ENCODE data around the gene CIPC.

The CIPC gene

DNA sequence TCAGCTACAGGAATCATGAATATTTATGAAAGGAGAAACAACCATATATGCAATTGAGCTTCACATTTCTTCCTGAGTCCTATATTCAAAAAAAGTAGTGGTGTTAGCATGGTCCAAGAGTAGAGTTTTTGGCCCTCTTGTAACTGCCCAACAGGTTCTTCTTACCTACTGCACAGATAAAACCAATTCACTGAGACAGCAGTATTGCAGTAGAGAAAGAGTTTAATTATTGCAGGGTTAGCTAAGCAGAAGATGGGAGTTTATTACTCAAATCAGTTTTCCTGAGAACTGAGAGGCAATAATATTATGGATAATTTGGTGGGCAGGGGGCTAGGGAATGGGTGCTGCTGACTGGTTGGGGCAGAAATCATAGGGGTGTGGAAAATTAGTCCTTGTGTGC, 6.5 kb upstream of the CIPC start:
- H3K27me3 ChIP-seq (ENCODE audit: insufficient read depth, low read length): no peaks in the 10 kb centered on the region
- no peak overlapping the region for H3K9ac ChIP-seq (ENCODE audit: low read depth, low read length)
- peaks cover 14% of the 10 kb centered on the region; the same call in 1 of the 2 replicates for H3K9me3 ChIP-seq (ENCODE audit: insufficient read depth, low read depth, low read length)
- no peak overlapping the region for H3K27ac ChIP-seq (ENCODE audit: low read depth, low read length)
- no peak overlapping the region for H3K4me3 ChIP-seq (ENCODE audit: low read length)
- peaks cover 23% of the 10 kb centered on the region for H3K4me1 ChIP-seq (ENCODE audit: insufficient read depth, low read length)
- no peaks in the 10 kb centered on the region for H3K36me3 ChIP-seq (ENCODE audit: insufficient read depth, low read length)

GRCh38 chr14:77092676-77093075, 5.4 kb upstream of the CIPC start:
- Histone ChIP-seq H3K4me3 (ENCODE audit: low read length) (no peak overlapping the region), H3K9me3 (ENCODE audit: insufficient read depth, low read depth, low read length) (peaks cover 14% of the 10 kb centered on the region; the same call in 1 of the 2 replicates), H3K4me1 (ENCODE audit: insufficient read depth, low read length) (peaks cover 21% of the 10 kb centered on the region), H3K9ac (ENCODE audit: low read depth, low read length) (no peak overlapping the region), H3K27me3 (ENCODE audit: insufficient read depth, low read length) (no peaks in the 10 kb centered on the region), H3K27ac (ENCODE audit: low read depth, low read length) (no peak overlapping the region), H3K36me3 (ENCODE audit: insufficient read depth, low read length) (no peaks in the 10 kb centered on the region)
- 96% methylated on average over 3 of the region's 3 CpGs for WGBS

DNA sequence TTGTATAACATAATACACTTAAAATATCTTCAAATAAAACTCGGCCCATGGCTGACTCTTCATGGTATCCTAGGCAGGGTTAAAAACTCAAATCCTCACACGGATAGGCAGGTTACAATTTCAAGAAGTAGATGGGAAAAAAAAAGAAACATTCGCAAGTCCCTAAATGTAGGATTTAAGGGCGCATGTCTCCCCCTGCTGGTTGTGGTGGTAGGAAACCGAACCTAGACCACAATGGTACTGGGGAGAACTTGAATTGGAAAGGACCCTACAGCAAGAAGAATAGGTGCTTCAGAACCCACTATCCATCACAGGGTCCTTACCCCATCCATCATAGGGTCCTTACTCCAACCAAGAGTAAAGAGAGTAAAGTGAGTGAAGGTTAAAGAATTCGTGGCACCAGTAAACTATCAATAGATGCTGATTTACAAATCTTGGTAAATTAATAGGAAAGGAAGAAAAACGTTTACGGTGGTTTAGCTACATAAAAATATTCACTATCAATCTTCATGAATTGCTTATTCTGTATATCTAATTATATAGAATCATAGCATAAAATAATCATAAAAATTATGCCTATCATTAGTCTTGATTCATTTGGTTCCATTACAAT, 3.3 kb upstream of the CIPC start:
- H3K27ac ChIP-seq (ENCODE audit: low read depth, low read length): no peak overlapping the region
- H3K27me3 ChIP-seq (ENCODE audit: insufficient read depth, low read length): no peaks in the 10 kb centered on the region
- H3K36me3 ChIP-seq (ENCODE audit: insufficient read depth, low read length): no peaks in the 10 kb centered on the region
- peaks cover 12% of the 10 kb centered on the region for H3K4me1 ChIP-seq (ENCODE audit: insufficient read depth, low read length)
- WGBS: 6% methylated on average over 5 of the region's 8 CpGs
- H3K9ac ChIP-seq (ENCODE audit: low read depth, low read length): no peak overlapping the region
- H3K9me3 ChIP-seq (ENCODE audit: insufficient read depth, low read depth, low read length): peaks cover 14% of the 10 kb centered on the region; the same call in 1 of the 2 replicates
- H3K4me3 ChIP-seq (ENCODE audit: low read length): no peak overlapping the region

DNA sequence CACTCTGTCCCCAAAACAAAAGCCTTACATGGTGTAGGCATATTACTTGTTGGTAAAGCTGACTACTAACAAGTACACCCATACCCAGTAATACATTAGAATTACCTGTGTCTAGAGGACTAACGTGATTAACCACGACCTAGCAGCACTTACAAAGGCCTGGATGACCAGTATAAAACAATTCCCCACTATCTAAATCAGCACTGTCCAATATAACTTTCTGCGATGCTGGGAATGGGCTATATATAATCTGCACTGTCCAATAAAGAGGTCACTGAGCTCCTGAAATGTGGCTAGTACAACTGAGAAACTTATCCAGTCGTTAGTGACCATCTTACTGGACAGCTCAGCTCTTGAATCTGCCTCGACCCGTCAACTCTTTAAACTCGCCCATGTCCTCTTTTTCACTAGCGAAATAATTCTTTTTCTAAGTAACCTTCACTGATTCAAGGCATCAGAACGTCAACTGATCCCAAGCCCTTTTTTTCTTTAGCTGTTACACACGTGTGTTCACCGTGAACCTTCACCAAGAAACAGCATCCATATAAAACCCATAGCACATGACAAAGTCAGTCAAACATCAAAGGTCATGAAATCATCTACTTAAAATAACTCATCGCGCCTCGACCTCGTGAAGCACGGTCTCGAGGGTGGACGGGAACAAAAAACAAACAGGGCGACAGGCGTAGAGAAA, 905 bp upstream of the CIPC start:
- peaks cover 19% of the 10 kb centered on the region for H3K4me1 ChIP-seq (ENCODE audit: insufficient read depth, low read length)
- peak overlapping the region; percentile 92 for H3K9ac ChIP-seq (ENCODE audit: low read depth, low read length)
- H3K36me3 ChIP-seq (ENCODE audit: insufficient read depth, low read length): no peaks in the 10 kb centered on the region
- H3K27me3 ChIP-seq (ENCODE audit: insufficient read depth, low read length): no peaks in the 10 kb centered on the region
- no peaks in the 10 kb centered on the region for H3K9me3 ChIP-seq (ENCODE audit: insufficient read depth, low read depth, low read length)
- peak overlapping the region; percentile 97 for H3K4me3 ChIP-seq (ENCODE audit: low read length)
- H3K27ac ChIP-seq (ENCODE audit: low read depth, low read length): peak overlapping the region; percentile 90
- WGBS: 12% methylated on average over 20 of the region's 20 CpGs

GRCh38 chr14:77098529-77099353, 683 bp downstream of the CIPC start:
- WGBS: 16% methylated on average over 23 of the region's 23 CpGs
- Histone ChIP-seq H3K4me1 (ENCODE audit: insufficient read depth, low read length) (peaks cover 19% of the 10 kb centered on the region), H3K9me3 (ENCODE audit: insufficient read depth, low read depth, low read length) (no peaks in the 10 kb centered on the region), H3K27ac (ENCODE audit: low read depth, low read length) (peak overlapping the region; percentile 63), H3K36me3 (ENCODE audit: insufficient read depth, low read length) (no peaks in the 10 kb centered on the region), H3K4me3 (ENCODE audit: low read length) (peak overlapping the region; percentile 97), H3K9ac (ENCODE audit: low read depth, low read length) (peak overlapping the region; percentile 90), H3K27me3 (ENCODE audit: insufficient read depth, low read length) (no peaks in the 10 kb centered on the region)

- H3K9ac ChIP-seq (ENCODE audit: low read depth, low read length): no peak overlapping the region
Observed at GRCh38 chr14:77099425-77100167, 1.5 kb downstream of the CIPC start.

DNA sequence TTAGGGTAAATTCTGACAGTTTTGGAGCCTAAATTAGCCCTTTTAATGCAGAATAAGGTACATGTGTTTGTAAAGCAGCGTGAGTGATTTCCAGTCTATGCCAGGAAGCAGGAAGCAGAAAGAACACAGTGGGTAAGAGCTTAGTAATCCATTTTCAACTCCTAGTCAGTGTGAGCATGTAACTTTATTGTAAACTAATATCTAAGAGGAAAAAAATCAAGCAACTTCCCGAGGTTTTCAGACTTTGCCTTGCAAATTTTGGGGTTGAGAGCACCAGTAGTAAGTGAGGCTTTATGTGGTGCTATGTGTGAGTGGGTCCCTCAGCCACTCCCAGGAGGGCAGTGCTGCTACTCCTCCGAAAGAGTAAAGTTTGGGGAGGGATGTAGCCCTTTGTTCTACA, 2.9 kb downstream of the CIPC start:
- Histone ChIP-seq H3K4me1 (ENCODE audit: insufficient read depth, low read length) (peaks cover 41% of the 10 kb centered on the region), H3K9ac (ENCODE audit: low read depth, low read length) (no peak overlapping the region), H3K4me3 (ENCODE audit: low read length) (no peak overlapping the region), H3K9me3 (ENCODE audit: insufficient read depth, low read depth, low read length) (no peaks in the 10 kb centered on the region), H3K27me3 (ENCODE audit: insufficient read depth, low read length) (no peaks in the 10 kb centered on the region), H3K27ac (ENCODE audit: low read depth, low read length) (no peak overlapping the region), H3K36me3 (ENCODE audit: insufficient read depth, low read length) (peaks cover 5% of the 10 kb centered on the region)
- WGBS: 79% methylated on average over 3 of the region's 3 CpGs

More at GRCh38 chr14:77099425-77100167, 1.5 kb downstream of the CIPC start:
- Histone ChIP-seq H3K4me1 (ENCODE audit: insufficient read depth, low read length) (peaks cover 28% of the 10 kb centered on the region), H3K27ac (ENCODE audit: low read depth, low read length) (no peak overlapping the region), H3K4me3 (ENCODE audit: low read length) (peak overlapping the region; percentile 97), H3K36me3 (ENCODE audit: insufficient read depth, low read length) (no peaks in the 10 kb centered on the region; the same call in 1 of the 2 replicates), H3K27me3 (ENCODE audit: insufficient read depth, low read length) (no peaks in the 10 kb centered on the region), H3K9me3 (ENCODE audit: insufficient read depth, low read depth, low read length) (no peaks in the 10 kb centered on the region)
- 72% methylated on average over 7 of the region's 7 CpGs for WGBS

DNA sequence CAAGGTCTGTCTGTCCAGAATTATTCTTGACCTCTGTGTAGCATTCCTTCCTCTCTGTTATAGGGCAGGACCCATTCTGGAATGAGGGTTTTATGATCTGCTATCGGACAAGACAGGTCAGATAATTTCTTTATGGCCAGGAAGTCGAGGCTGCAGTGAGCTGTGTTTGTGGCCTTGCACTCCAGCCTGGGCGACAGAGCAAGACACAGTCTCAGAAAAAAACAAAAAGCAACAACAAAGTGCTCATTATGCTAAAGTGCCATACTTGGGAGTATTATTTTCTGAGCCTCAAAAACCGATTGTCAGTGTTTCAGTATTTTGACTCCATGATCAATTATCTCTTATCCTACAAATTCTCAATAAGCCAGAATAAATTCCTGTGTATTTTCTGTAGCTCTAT, 4.1 kb downstream of the CIPC start:
- H3K4me3 ChIP-seq (ENCODE audit: low read length): no peak overlapping the region
- no peak overlapping the region for H3K9ac ChIP-seq (ENCODE audit: low read depth, low read length)
- no peaks in the 10 kb centered on the region for H3K9me3 ChIP-seq (ENCODE audit: insufficient read depth, low read depth, low read length)
- no peaks in the 10 kb centered on the region for H3K27me3 ChIP-seq (ENCODE audit: insufficient read depth, low read length)
- peaks cover 41% of the 10 kb centered on the region for H3K4me1 ChIP-seq (ENCODE audit: insufficient read depth, low read length)
- 85% methylated on average over 4 of the region's 4 CpGs for WGBS
- no peak overlapping the region for H3K27ac ChIP-seq (ENCODE audit: low read depth, low read length)
- peaks cover 17% of the 10 kb centered on the region for H3K36me3 ChIP-seq (ENCODE audit: insufficient read depth, low read length)

DNA sequence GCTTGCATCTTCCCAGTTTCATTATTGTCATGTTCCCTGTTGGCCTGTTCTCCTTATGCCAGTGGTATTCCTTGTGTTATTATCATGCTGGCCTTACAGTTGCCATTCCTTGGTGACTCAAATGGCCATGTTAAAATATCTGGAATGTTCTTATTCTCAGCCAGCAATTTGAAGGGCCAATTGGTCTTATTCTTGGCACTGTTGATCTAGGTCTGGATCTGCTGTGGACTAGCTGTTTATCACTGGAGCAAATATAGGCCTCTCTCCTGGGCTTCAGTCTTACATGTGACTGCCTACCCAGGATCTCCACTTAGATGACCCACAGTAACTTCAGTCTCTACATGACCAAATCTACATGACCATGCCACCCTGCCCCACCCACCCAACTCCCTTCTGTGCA, 5.4 kb downstream of the CIPC start:
- Histone ChIP-seq H3K36me3 (ENCODE audit: insufficient read depth, low read length) (peaks cover 30% of the 10 kb centered on the region), H3K4me1 (ENCODE audit: insufficient read depth, low read length) (peaks cover 44% of the 10 kb centered on the region), H3K9me3 (ENCODE audit: insufficient read depth, low read depth, low read length) (no peaks in the 10 kb centered on the region), H3K27ac (ENCODE audit: low read depth, low read length) (no peak overlapping the region), H3K27me3 (ENCODE audit: insufficient read depth, low read length) (no peaks in the 10 kb centered on the region), H3K4me3 (ENCODE audit: low read length) (no peak overlapping the region), H3K9ac (ENCODE audit: low read depth, low read length) (no peak overlapping the region)

- no peaks in the 10 kb centered on the region for H3K27me3 ChIP-seq (ENCODE audit: insufficient read depth, low read length)
- 90% methylated on average over 6 of the region's 6 CpGs for WGBS
- H3K27ac ChIP-seq (ENCODE audit: low read depth, low read length): no peak overlapping the region
- H3K36me3 ChIP-seq (ENCODE audit: insufficient read depth, low read length): peaks cover 34% of the 10 kb centered on the region
- H3K9me3 ChIP-seq (ENCODE audit: insufficient read depth, low read depth, low read length): no peaks in the 10 kb centered on the region
- no peak overlapping the region for H3K4me3 ChIP-seq (ENCODE audit: low read length)
- H3K9ac ChIP-seq (ENCODE audit: low read depth, low read length): no peak overlapping the region
- peaks cover 46% of the 10 kb centered on the region for H3K4me1 ChIP-seq (ENCODE audit: insufficient read depth, low read length)
Observed at GRCh38 chr14:77103951-77104350, 5.9 kb downstream of the CIPC start.

GRCh38 chr14:77104393-77104792, 6.3 kb downstream of the CIPC start:
- no peak overlapping the region for H3K4me3 ChIP-seq (ENCODE audit: low read length)
- peaks cover 39% of the 10 kb centered on the region for H3K36me3 ChIP-seq (ENCODE audit: insufficient read depth, low read length)

More at GRCh38 chr14:77104393-77104792, 6.3 kb downstream of the CIPC start:
- no peak overlapping the region for H3K9ac ChIP-seq (ENCODE audit: low read depth, low read length)
- no peak overlapping the region for H3K27ac ChIP-seq (ENCODE audit: low read depth, low read length)
- no peaks in the 10 kb centered on the region for H3K27me3 ChIP-seq (ENCODE audit: insufficient read depth, low read length)
- H3K9me3 ChIP-seq (ENCODE audit: insufficient read depth, low read depth, low read length): no peaks in the 10 kb centered on the region
- H3K4me1 ChIP-seq (ENCODE audit: insufficient read depth, low read length): peaks cover 48% of the 10 kb centered on the region
- WGBS: 93% methylated on average over 3 of the region's 3 CpGs
